ENCODE results near the gene RYR2. TPM values are rescaled to one million over a fixed set of nuclear protein-coding genes. Genes with fewer than 3 reads are reported as not detected.

RYR2 gene
- total and polyA plus RNA-seq, 2 donors (not counting 1 experiment from before 2014, with no cell fraction given), result not detected

DNA sequence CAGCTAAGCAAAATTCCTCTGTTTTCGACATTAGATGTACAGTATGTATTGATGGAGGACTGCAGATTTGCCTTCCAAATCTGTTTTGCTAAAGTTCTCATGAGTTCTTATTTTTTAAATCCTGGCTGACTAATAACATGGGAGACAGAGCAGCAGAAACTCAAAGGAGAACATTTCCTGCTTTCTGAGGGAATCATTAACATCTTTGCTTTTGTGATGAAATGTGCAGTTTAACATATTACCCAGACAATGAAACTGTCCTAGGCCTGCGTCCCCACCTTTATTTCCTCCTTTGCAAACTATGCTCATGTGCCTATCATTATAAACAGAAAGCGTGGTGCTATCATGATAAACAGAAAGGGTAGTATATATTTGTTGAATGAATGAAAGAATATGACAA lies 698.9 kb downstream of the RYR2 start:
- no peak overlapping the region for H3K27ac ChIP-seq (ENCODE audit: low read length in 2 of 2)
- H2AFZ ChIP-seq (ENCODE audit: insufficient read depth, low read depth, low read length, poor library complexity, severe bottlenecking), result no peak overlapping the region
- POLR2A ChIA-PET, result no interaction called here
- no peak overlapping the region for H3K9ac ChIP-seq (ENCODE audit: low read length)
- no peaks in the 10 kb centered on the region for H3K4me1 Mint-ChIP-seq
- DNase-seq, result no peak
- no peaks in the 10 kb centered on the region for H3K36me3 ChIP-seq (replicated peaks in 1 of 2; ENCODE audit: control extremely low read depth in 1 of 2, control insufficient read depth in 1 of 2, extremely low read depth in 1 of 2, insufficient read depth in 2 of 2, low read length in 1 of 2)
- TF ChIP-seq EZH2 (IDR thresholded peaks at IDR 0.05; ENCODE audit: borderline replicate concordance, insufficient read depth, low read depth, low read length, poor library complexity, severe bottlenecking), result no peak
- TF ChIP-seq, protein P1, sequence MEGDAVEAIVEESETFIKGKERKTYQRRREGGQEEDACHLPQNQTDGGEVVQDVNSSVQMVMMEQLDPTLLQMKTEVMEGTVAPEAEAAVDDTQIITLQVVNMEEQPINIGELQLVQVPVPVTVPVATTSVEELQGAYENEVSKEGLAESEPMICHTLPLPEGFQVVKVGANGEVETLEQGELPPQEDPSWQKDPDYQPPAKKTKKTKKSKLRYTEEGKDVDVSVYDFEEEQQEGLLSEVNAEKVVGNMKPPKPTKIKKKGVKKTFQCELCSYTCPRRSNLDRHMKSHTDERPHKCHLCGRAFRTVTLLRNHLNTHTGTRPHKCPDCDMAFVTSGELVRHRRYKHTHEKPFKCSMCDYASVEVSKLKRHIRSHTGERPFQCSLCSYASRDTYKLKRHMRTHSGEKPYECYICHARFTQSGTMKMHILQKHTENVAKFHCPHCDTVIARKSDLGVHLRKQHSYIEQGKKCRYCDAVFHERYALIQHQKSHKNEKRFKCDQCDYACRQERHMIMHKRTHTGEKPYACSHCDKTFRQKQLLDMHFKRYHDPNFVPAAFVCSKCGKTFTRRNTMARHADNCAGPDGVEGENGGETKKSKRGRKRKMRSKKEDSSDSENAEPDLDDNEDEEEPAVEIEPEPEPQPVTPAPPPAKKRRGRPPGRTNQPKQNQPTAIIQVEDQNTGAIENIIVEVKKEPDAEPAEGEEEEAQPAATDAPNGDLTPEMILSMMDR (IDR thresholded peaks at IDR 0.05), result no peak
- no peaks in the 10 kb centered on the region for H3K9me3 ChIP-seq (ENCODE audit: control extremely low read depth in 1 of 3, control insufficient read depth in 2 of 3, insufficient read depth in 1 of 3, low read length in 2 of 3)
- no peak overlapping the region for H3K4me3 Mint-ChIP-seq
- no peak overlapping the region for H3K4me2 ChIP-seq (replicated peaks; ENCODE audit: low read depth, low read length, poor library complexity, severe bottlenecking)
- intact Hi-C loops (cut with micrococcal nuclease), result no loop called here
- H3K4me1 ChIP-seq (ENCODE audit: control insufficient read depth in 2 of 2, insufficient read depth in 2 of 2, low read length in 2 of 2), result no peaks in the 10 kb centered on the region
- no peaks in the 10 kb centered on the region for H3K79me2 ChIP-seq (ENCODE audit: control insufficient read depth, insufficient read depth, low read length)
- WGBS (ENCODE audit: insufficient coverage), result no CpG with 5 or more reads among the region's 3 CpGs
- CTCF ChIA-PET, result no interaction called here
- no peak for ATAC-seq (ENCODE audit: low read depth)
- H3K9me3 Mint-ChIP-seq (ENCODE audit: insufficient read depth), result no peaks in the 10 kb centered on the region
- no peak overlapping the region for H3K4me3 ChIP-seq (ENCODE audit: control extremely low read depth in 1 of 5, extremely low read depth in 1 of 5, insufficient read depth in 1 of 5, low read depth in 2 of 5, low read length in 4 of 5)
- H4K20me1 ChIP-seq (ENCODE audit: control insufficient read depth, insufficient read depth, low read length, poor library complexity, severe bottlenecking), result no peaks in the 10 kb centered on the region
- H3K27me3 ChIP-seq (replicated peaks in 1 of 4; ENCODE audit: control extremely low read depth in 1 of 4, control insufficient read depth in 3 of 4, insufficient read depth in 4 of 4, low read length in 3 of 4), result no peaks in the 10 kb centered on the region
- H3K27ac Mint-ChIP-seq, result no peak overlapping the region
- no peaks in the 10 kb centered on the region for H3K27me3 Mint-ChIP-seq

DNA sequence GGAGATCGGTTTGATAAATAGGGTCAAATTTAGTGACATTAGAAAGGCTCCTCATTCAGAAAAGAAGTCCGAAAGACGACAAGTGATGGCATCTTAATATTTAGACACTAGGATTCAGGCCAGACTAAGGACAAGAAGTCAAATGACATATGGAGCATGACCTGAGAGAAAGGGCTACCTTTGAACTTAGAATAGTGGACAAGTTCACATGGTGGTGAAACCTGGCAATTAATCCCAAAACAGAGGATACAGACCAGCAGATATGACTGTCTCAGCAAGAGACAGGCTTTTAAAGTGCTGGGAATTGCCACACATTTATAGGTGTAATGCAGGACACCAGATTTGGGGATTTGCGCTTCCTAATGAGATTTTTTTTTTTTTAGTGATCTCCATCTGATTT lies 703.6 kb downstream of the RYR2 start:
- no peak for ATAC-seq (ENCODE audit: low read depth)
- H3K4me3 ChIP-seq (ENCODE audit: control extremely low read depth in 1 of 5, extremely low read depth in 1 of 5, insufficient read depth in 1 of 5, low read depth in 2 of 5, low read length in 4 of 5), result no peak overlapping the region
- POLR2A ChIA-PET, result no interaction called here
- H3K4me2 ChIP-seq (replicated peaks; ENCODE audit: low read depth, low read length, poor library complexity, severe bottlenecking), result no peak overlapping the region
- H3K9me3 Mint-ChIP-seq (ENCODE audit: insufficient read depth), result no peaks in the 10 kb centered on the region
- no peak for TF ChIP-seq EZH2 (IDR thresholded peaks at IDR 0.05; ENCODE audit: borderline replicate concordance, insufficient read depth, low read depth, low read length, poor library complexity, severe bottlenecking)
- TF ChIP-seq, protein P1 (IDR thresholded peaks at IDR 0.05), result no peak
- no peaks in the 10 kb centered on the region for H3K4me1 Mint-ChIP-seq
- no peaks in the 10 kb centered on the region for H3K9me3 ChIP-seq (ENCODE audit: control extremely low read depth in 1 of 3, control insufficient read depth in 2 of 3, insufficient read depth in 1 of 3, low read length in 2 of 3)
- H3K27ac ChIP-seq (ENCODE audit: low read length in 2 of 2), result no peak overlapping the region
- no peak overlapping the region for H3K9ac ChIP-seq (ENCODE audit: low read length)
- H3K4me1 ChIP-seq (ENCODE audit: control insufficient read depth in 2 of 2, insufficient read depth in 2 of 2, low read length in 2 of 2), result no peaks in the 10 kb centered on the region
- DNase-seq, result no peak
- intact Hi-C loops (cut with micrococcal nuclease), result no loop called here
- no peak overlapping the region for H3K4me3 Mint-ChIP-seq
- WGBS (ENCODE audit: insufficient coverage), result 96% methylated on average over 3 of the region's 4 CpGs
- no peak overlapping the region for H2AFZ ChIP-seq (ENCODE audit: insufficient read depth, low read depth, low read length, poor library complexity, severe bottlenecking)
- no peaks in the 10 kb centered on the region for H3K79me2 ChIP-seq (ENCODE audit: control insufficient read depth, insufficient read depth, low read length)
- CTCF ChIA-PET, result no interaction called here
- no peaks in the 10 kb centered on the region for H3K36me3 ChIP-seq (replicated peaks in 1 of 2; ENCODE audit: control extremely low read depth in 1 of 2, control insufficient read depth in 1 of 2, extremely low read depth in 1 of 2, insufficient read depth in 2 of 2, low read length in 1 of 2)
- no peak overlapping the region for H3K27ac Mint-ChIP-seq
- H3K27me3 ChIP-seq (replicated peaks in 1 of 4; ENCODE audit: control extremely low read depth in 1 of 4, control insufficient read depth in 3 of 4, insufficient read depth in 4 of 4, low read length in 3 of 4), result no peaks in the 10 kb centered on the region
- no peaks in the 10 kb centered on the region for H3K27me3 Mint-ChIP-seq
- H4K20me1 ChIP-seq (ENCODE audit: control insufficient read depth, insufficient read depth, low read length, poor library complexity, severe bottlenecking), result no peaks in the 10 kb centered on the region
